Liver (tissue), 3 donors: ENCODE results near the gene IFIT5.
A peak's percentile ranks its signal among the peaks of the same experiment; 100 is the strongest.

Experiments used
- CTCF ChIP-seq: fragments of 150-350 bp; IDR thresholded peaks from 2 replicates; pipeline ENCODE4 v1.5.1; 2017; ENCODE audit warnings: improper control_type of control experiment, low read depth, low read length; ENCODE audit not compliant: missing input control
- GABPA ChIP-seq, 2 donors: IDR thresholded peaks in 1 of 2; conservative IDR thresholded peaks in 1 of 2; 2 replicates each; pipeline ENCODE4 v1.6.1; 2016; ENCODE audit warnings: antibody characterized with exemption in 2 of 2, mild to moderate bottlenecking in 1 of 2, moderate library complexity in 1 of 2
- JUND ChIP-seq, 2 donors: IDR thresholded peaks; 2 replicates each; pipeline ENCODE4 v1.6.1; 2016; ENCODE audit warnings: antibody characterized with exemption in 2 of 2
- NR2F2 ChIP-seq: IDR thresholded peaks from 2 replicates; pipeline ENCODE4 v1.6.1; 2016; ENCODE audit warnings: antibody characterized with exemption
- RAD21 ChIP-seq, 2 donors: IDR thresholded peaks; 2 replicates each; pipeline ENCODE4 v1.6.1; 2016; ENCODE audit warnings: antibody characterized with exemption in 2 of 2, mild to moderate bottlenecking in 2 of 2
- REST ChIP-seq: IDR thresholded peaks from 2 replicates; pipeline ENCODE4 v1.6.1; 2016; ENCODE audit warnings: antibody characterized with exemption, mild to moderate bottlenecking
- SP1 ChIP-seq: IDR thresholded peaks from 2 replicates; pipeline ENCODE4 v1.6.1; 2018; ENCODE audit warnings: antibody characterized with exemption, mild to moderate bottlenecking
- TAF1 ChIP-seq: conservative IDR thresholded peaks from 2 replicates; pipeline ENCODE4 v1.6.1; 2016; ENCODE audit warnings: antibody characterized with exemption, mild to moderate bottlenecking
- ZBTB33 ChIP-seq: IDR thresholded peaks from 2 replicates; pipeline ENCODE4 v1.6.1; 2016; ENCODE audit warnings: antibody characterized with exemption
- donor health status: healthy.
- donor health status: healthy.

GRCh38 chr10:89414146-89414878, at the start of gene IFIT5:
- no peak for TF ChIP-seq CTCF
- no peak for TF ChIP-seq ZBTB33
- TF ChIP-seq JUND (IDR thresholded peaks at IDR 0.05), result no peak
- TF ChIP-seq NR2F2, result no peak
- TF ChIP-seq SP1, result no peak
- TF ChIP-seq TAF1, result no peak
- no peak for TF ChIP-seq GABPA (IDR thresholded peaks at IDR 0.05 in 1 of 2, conservative IDR thresholded peaks at IDR 0.05 in 1 of 2)
- peak in 1 of 2 donors; percentile 29 for TF ChIP-seq RAD21 (IDR thresholded peaks at IDR 0.05)
- TF ChIP-seq REST, result no peak
